ENCODE data around the gene TXNDC8. TPM values are rescaled to one million over a fixed set of nuclear protein-coding genes. Genes with fewer than 3 reads are reported as not detected.
"Not testable (repeated sequence)": the region's sequence is repeated elsewhere in the genome, so short reads cannot be mapped to it uniquely, and the experiment has no call there.

TXNDC8 gene
- total RNA-seq, 4 donors from 2014 or later: not detected

DNA sequence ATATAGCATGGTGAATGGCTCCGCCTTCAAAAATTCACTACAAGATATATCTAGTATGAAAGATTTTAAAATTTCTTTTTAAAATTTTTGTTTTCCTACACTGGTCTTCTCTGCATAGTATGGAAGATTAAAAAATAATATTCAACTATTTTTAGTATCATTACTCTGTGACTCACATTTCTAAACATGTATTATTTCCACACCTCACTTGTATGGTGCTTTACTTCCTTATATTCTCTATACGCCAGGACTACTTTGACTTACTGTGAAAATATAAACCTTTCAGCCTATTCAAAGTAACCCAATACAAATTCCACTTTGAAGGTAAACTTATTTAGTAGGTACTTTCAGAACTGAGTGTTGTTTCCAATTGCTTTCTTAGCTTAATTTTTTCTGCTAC is 26.8 kb upstream of the TXNDC8 start:
- Histone ChIP-seq H3K27ac (replicated peaks in 1 of 4) (no peak overlapping the region), H3K4me3 (no peak overlapping the region), H3K27me3 (no peaks in the 10 kb centered on the region), H3K4me1 (no peaks in the 10 kb centered on the region), H3K36me3 (peaks cover 0 to 4% (median 0%) of the 10 kb centered on the region in 4 donors), H3K9me3 (peaks cover 0 to 9% (median 0%) of the 10 kb centered on the region in 4 donors)
- 83% methylated on average over 2 of the region's 2 CpGs for WGBS
- TF ChIP-seq POLR2AphosphoS5 (IDR thresholded peaks at IDR 0.05) (no peak), EP300 (IDR thresholded peaks at IDR 0.05) (no peak), POLR2A (IDR thresholded peaks at IDR 0.05; ENCODE audit: low read depth) (no peak)
- TF ChIP-seq, protein P1, sequence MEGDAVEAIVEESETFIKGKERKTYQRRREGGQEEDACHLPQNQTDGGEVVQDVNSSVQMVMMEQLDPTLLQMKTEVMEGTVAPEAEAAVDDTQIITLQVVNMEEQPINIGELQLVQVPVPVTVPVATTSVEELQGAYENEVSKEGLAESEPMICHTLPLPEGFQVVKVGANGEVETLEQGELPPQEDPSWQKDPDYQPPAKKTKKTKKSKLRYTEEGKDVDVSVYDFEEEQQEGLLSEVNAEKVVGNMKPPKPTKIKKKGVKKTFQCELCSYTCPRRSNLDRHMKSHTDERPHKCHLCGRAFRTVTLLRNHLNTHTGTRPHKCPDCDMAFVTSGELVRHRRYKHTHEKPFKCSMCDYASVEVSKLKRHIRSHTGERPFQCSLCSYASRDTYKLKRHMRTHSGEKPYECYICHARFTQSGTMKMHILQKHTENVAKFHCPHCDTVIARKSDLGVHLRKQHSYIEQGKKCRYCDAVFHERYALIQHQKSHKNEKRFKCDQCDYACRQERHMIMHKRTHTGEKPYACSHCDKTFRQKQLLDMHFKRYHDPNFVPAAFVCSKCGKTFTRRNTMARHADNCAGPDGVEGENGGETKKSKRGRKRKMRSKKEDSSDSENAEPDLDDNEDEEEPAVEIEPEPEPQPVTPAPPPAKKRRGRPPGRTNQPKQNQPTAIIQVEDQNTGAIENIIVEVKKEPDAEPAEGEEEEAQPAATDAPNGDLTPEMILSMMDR (IDR thresholded peaks at IDR 0.05): no peak
- intact Hi-C loops (cut with DNase I): no loop called here
- DNase-seq (ENCODE audit: extremely low spot score): no peak

- H3K36me3 ChIP-seq; H3K9me3 ChIP-seq; H3K4me1 ChIP-seq; intact Hi-C loops (cut with DNase I); H3K27ac ChIP-seq (replicated peaks in 1 of 4); DNase-seq (ENCODE audit: extremely low spot score); H3K27me3 ChIP-seq; H3K4me3 ChIP-seq: not testable (repeated sequence)
- WGBS: 94% methylated on average over 2 of the region's 2 CpGs
Observed at GRCh38 chr9:110358992-110359391, 21.3 kb upstream of the TXNDC8 start.

DNA sequence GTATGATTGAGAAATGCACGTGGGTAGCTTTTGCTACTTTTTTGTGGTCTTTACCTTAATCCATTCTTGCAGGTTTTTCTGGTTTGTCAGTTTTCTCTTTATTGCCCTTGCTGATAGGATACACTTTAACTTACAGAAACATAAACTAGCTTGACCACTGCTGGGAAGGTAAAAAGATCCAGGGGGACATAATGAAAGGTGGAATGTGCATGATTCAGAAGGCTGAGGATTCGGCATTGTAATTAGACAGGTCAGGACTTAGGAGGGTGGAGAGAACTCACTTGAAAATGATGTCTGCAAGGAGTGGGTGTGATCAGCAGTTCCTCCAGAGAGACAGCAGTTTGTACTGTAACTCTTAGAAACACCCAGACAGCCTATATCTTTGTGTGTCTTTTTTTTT is 19.8 kb upstream of the TXNDC8 start:
- intact Hi-C loops (cut with DNase I): no loop called here
- WGBS: 69% methylated on average over 2 of the region's 2 CpGs
- H3K9me3 ChIP-seq: peaks cover 0 to 9% (median 0%) of the 10 kb centered on the region in 4 donors

GRCh38 chr9:110356639-110357395 is 19.2 kb upstream of the TXNDC8 start:
- intact Hi-C loops (cut with DNase I): no loop called here
- TF ChIP-seq POLR2A (IDR thresholded peaks at IDR 0.05; ENCODE audit: low read depth) (no peak), POLR2AphosphoS5 (IDR thresholded peaks at IDR 0.05) (no peak), EP300 (IDR thresholded peaks at IDR 0.05) (no peak)
- TF ChIP-seq, protein P1 (IDR thresholded peaks at IDR 0.05): no peak
- DNase-seq (ENCODE audit: extremely low spot score): no peak
- H3K27ac ChIP-seq (replicated peaks in 1 of 4): no peak overlapping the region
- H3K9me3 ChIP-seq: peaks cover 0 to 9% (median 0%) of the 10 kb centered on the region in 4 donors
- 84% methylated on average over 4 of the region's 4 CpGs for WGBS
- no peaks in the 10 kb centered on the region for H3K4me1 ChIP-seq
- no peak overlapping the region for H3K4me3 ChIP-seq
- no peaks in the 10 kb centered on the region for H3K27me3 ChIP-seq
- H3K36me3 ChIP-seq: no peaks in the 10 kb centered on the region

More for the DNA sequence above, 19.8 kb upstream of the TXNDC8 start:
- no peak for DNase-seq (ENCODE audit: extremely low spot score)
- Histone ChIP-seq H3K27me3 (no peaks in the 10 kb centered on the region), H3K27ac (replicated peaks in 1 of 4) (no peak overlapping the region), H3K4me3 (no peak overlapping the region), H3K36me3 (no peaks in the 10 kb centered on the region), H3K4me1 (no peaks in the 10 kb centered on the region)
- no peak for TF ChIP-seq POLR2AphosphoS5 (IDR thresholded peaks at IDR 0.05)
- TF ChIP-seq POLR2A (IDR thresholded peaks at IDR 0.05; ENCODE audit: low read depth): no peak
- TF ChIP-seq, protein P1 (IDR thresholded peaks at IDR 0.05): no peak
- TF ChIP-seq EP300 (IDR thresholded peaks at IDR 0.05): no peak

- intact Hi-C loops (cut with DNase I): no loop called here
- WGBS: 86% methylated on average over 2 of the region's 2 CpGs
Observed at GRCh38 chr9:110355911-110356310, 18.2 kb upstream of the TXNDC8 start.

More at GRCh38 chr9:110355911-110356310, 18.2 kb upstream of the TXNDC8 start:
- no peak for DNase-seq (ENCODE audit: extremely low spot score)
- peaks cover 0 to 3% (median 0%) of the 10 kb centered on the region in 4 donors for H3K4me1 ChIP-seq
- H3K36me3 ChIP-seq: no peaks in the 10 kb centered on the region
- no peak overlapping the region for H3K27ac ChIP-seq (replicated peaks in 1 of 4)
- TF ChIP-seq POLR2AphosphoS5 (IDR thresholded peaks at IDR 0.05) (no peak), POLR2A (IDR thresholded peaks at IDR 0.05; ENCODE audit: low read depth) (no peak), EP300 (IDR thresholded peaks at IDR 0.05) (no peak)
- TF ChIP-seq, protein P1 (IDR thresholded peaks at IDR 0.05): no peak
- H3K9me3 ChIP-seq: peaks cover 0 to 9% (median 0%) of the 10 kb centered on the region in 4 donors
- no peak overlapping the region for H3K4me3 ChIP-seq
- H3K27me3 ChIP-seq: no peaks in the 10 kb centered on the region

All from esophagus muscularis mucosa (tissue), 4 donors.